GM21717 (cell line): Measurements from ENCODE around the gene PPARG.
"Not testable (repeated sequence)": the region's sequence is repeated elsewhere in the genome, so short reads cannot be mapped to it uniquely, and the experiment has no call there.

Experiments
- ATAC-seq: cut with Tn5 transposase; IDR thresholded peaks from one replicate; pipeline ENCODE4 v1.9.1; 2021; ENCODE audit warnings: mild to moderate bottlenecking, moderate library complexity; ENCODE audit not compliant: unreplicated experiment

PPARG gene

DNA sequence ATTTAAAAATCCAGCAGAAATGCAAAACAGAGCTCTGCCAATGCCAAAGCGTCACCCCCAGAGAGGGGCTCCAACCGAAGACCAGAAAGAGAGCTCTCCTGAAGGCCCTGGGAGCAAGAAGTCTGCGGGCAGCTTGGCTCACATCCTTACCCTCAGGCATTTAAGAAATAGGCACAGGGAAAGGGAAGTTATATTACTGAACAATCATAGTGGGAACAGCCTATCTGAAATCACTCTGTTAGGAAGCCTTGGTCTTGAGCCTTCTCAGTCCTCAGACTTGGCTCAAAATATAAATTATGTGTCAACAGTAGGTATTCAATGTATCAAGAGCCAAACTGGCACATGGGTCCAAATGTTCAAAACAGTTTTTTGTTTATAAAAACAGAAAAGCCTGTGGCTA is 10.3 kb upstream of the PPARG start:
- no peak for ATAC-seq

DNA sequence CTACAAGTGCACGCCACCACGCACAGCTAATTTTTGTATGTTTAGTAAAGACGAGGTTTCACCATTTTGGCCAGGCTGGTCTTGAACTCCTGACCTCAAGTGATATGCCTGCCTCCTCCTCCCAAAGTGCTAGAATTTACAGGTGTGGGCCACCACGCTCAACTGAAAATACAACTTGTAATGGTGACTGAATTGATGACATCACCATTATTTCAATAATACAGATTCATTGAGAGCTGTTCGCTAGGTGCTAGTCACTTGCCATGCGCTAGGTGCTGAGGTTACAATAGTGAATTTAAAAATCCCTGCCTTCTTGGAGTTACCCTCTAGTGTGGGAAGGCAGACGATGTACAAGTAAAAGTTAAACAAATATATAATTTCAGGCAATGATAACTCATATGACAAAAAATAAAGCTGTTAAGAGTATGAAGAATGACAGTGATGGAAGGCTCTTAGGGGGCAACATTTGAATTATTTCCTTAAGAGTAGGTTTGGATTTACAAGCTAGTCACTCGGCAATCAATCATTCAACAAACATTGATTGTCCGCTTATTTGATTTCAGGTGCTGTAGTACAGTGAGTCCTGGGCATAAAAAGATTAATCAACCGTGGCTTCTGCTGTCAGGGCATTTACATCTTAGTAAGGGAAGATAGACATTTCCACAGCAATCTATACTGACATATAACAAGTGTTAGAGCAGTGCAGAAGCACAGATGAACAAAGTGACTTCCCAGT is 9.1 kb upstream of the PPARG start:
- ATAC-seq, result no peak

- ATAC-seq, result no peak
Observed at GRCh38 chr3:12280357-12280806, 8.5 kb upstream of the PPARG start.

DNA sequence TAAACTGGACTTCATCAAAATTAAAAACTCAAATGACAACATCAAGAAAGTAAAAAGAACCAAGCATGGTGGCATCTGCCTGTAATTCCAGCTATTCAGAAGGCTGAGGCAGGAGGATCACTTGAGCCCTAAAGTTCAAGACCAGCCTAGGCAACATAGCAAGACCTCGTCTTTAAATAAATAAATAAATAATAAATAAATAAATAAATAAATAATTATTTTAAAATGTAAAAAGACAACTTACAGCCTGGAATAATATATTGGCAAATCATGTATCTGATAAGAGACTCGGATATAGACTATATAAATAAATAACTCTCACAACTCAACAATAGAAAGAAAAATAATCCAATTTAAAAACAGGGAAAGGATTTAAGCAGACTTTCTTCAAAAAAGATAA is 4.3 kb upstream of the PPARG start:
- no peak for ATAC-seq

GRCh38 chr3:12285003-12285555 is 3.8 kb upstream of the PPARG start:
- no peak for ATAC-seq

DNA sequence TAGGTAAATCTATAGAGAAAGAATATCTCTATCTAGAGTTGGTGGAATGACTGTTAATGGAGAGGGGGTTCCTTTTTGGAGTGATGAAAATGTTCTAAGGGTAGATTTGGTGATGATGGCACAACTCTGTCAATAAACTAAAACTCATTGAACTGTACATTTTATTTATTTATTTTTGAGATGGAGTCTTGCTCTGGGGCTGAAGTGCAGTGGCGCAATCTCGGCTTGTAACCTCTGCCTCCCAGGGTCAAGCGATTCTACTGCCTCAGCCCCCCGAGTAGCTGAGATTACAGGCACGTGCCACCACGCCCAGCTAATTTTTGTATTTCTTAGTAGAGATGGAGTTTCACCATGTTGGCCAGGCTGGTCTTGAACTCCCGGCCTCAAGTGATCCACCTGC is 3.1 kb upstream of the PPARG start:
- ATAC-seq, result not testable (repeated sequence)

DNA sequence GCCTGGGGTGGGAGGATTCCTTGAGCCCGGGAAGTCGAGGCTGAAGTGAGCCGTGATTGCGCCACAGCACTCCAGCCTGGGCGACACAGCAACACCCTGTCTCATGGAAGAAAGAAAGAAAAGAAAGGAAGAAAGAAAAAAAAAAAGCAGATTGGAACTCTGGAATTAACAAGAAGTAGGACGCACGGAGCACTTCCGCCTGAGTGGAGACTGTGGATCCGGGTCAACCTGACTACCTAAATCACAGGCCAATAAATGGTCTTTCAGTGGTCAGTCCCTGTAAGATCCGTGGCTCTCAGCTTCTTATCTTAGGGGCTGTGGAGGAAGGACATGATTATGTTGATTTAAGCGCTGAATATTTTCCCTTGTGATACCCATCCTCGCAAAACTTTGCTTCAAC is 2.4 kb upstream of the PPARG start:
- no peak for ATAC-seq

DNA sequence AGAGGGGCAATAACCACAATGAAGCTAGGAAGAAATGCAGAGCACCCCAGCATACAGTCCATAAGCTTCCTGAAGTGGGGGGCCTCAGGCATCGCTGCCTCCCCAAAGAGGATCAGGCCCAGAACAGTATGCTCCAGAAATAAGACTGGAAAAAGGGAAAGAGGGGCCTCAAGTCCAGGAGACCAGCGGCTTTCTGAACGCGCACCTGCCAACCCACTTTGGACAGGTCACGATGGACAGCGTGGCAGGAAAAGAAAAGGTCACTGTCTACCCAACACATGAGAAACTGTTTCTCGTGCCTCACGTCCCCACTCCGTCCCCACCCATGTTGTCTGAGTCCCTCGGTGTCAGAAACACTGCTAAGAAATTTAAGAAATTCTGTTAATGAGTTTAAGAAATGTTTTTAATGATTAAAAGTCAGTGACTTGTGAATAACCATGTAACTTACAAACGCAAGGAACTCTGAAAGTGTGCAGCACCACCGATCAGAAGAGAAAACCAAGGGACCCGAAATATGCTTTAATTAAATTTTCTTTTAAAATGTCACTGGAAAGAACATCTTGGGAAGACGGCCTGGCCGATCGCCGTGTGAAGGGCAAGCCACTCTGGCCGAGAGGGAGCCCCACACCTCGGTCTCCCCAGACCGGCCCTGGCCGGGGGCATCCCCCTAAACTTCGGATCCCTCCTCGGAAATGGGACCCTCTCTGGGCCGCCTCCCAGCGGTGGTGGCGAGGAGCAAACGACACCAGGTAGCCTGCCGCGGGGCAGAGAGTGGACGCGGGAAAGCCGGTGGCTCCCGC is 1.7 kb upstream of the PPARG start:
- no peak for ATAC-seq

DNA sequence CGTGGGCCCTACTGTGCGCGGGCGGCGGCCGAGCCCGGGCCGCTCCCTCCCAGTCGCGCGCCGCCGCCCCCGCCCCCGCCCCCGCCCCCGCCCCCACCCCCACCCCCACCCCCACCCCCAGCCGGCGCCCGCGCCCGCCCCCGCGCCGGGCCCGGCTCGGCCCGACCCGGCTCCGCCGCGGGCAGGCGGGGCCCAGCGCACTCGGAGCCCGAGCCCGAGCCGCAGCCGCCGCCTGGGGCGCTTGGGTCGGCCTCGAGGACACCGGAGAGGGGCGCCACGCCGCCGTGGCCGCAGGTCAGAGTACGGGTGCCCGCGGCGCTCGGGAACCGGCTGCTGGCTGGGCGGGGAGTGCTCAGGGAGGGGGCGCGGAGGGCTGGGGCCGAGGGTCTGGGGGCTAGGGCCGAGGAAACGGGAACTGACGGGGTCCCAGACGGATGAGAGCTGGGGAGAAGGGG is 1.1 kb upstream of the PPARG start:
- no peak for ATAC-seq

- no peak for ATAC-seq
Observed at GRCh38 chr3:12289524-12289923, 654 bp downstream of the PPARG start.

GRCh38 chr3:12292770-12293169 is 3.9 kb downstream of the PPARG start:
- ATAC-seq, result no peak

DNA sequence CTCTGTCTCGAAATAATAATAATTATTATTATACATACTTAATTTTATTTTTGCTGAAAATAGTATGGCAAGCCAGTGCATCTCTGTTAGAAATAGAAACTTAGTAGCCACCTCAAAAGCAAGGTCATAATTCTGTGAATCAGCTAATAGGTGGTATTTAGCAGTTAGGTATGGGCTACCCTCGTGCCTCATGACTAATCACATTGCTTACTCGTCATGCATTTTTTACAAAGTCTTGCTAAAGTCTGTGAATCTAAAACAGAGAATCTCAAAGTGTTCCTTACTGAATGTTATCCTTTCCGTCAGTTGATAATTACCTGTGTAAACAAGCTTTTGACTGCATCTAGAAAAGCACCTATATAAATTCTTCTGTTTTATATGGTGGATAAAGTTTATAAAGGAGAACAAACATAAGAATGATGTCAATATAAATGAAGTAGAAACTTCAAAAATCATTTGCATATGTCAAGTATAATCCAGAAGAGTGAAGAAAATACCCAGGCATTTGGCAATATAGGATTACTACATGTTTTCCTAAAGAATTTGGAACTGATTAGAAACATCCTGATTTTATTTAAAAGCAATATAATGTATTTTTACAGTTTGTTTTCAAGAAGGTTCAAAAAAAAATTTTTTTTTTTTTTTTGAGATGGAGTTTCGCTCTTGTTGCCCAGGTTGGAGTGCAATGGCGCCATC is 6.2 kb downstream of the PPARG start:
- no peak for ATAC-seq

GRCh38 chr3:12296511-12296910 is 7.6 kb downstream of the PPARG start:
- no peak for ATAC-seq

GRCh38 chr3:12299026-12299425 is 10.2 kb downstream of the PPARG start:
- no peak for ATAC-seq

DNA sequence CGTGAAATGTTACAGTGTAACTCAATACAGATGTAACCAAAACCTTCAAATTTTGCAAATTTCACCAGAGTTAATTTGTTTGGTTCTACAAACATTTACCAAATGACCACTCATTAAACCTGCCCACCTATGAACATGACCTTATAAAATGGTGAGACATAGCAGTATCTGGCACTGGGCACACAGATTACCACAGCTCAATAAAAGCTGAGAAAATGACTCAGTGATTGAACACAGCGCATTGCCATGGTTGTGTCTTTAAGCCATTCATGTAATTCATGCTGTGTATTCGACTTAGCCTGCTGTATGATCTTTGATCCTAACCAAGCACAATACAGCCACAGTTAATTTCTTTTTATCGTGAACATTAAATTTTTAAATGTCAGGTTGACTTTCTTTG is 11.3 kb downstream of the PPARG start:
- no peak for ATAC-seq

GRCh38 chr3:12301031-12301430 is 12.2 kb downstream of the PPARG start:
- ATAC-seq, result no peak

DNA sequence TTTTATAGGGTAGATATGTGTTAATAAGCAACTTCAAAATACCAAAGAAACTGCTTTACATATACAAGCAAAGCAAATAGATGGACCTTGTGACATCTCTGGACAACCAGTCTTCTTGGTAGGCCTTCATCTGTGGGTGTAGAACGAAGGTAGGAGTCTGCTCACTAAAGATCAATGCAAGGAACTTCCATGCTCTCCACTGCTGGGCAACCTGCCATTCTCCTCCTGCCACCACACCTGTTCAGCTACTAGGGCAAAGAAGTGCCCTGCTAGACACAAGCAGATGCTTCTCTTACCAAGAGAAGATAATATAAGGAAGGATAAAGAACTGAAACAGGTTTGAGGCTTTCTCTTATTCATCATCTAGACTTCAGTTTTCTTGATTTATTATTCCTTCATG is 12.6 kb downstream of the PPARG start:
- ATAC-seq, result no peak

DNA sequence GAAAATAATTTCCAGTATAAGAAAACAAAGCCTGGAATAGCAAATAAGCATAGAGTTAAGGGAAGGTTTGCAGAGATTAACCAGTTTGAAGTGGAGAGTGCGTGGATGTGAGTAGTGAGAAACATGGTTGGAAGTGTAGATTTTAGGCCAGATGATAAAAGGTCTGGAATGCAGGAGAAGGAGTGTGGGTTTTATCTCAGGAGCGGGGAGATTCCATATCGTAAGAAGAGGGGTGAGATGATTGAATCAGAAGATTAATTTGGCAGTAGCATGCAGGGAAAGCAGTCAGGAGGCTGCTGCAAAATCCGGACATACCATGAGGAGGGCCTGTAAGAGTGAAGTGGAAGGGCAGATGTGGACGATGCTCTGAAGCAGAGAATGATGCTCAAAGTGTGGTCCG is 13.7 kb downstream of the PPARG start:
- ATAC-seq, result no peak

GRCh38 chr3:12303534-12303933 is 14.7 kb downstream of the PPARG start:
- ATAC-seq, result no peak

DNA sequence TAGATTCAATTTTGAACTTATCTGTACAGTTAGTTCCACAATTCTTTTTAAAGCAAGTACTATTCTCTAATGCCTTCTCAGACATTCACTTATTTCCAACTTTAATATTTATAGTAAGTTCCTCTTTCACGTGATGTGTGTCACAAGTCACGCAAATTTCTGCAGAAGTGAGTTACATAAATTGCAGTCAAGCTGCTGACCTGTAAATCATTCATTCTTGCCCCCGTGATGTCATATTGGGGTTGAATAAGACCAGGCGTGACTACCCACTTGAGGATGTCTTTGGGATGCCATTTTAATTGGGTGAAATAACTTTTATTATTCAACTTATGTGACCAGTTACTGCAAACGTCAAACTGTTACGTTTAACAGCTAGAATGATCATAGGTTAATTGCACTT is 15.1 kb downstream of the PPARG start:
- ATAC-seq, result no peak

GRCh38 chr3:12307136-12307535 is 18.3 kb downstream of the PPARG start:
- ATAC-seq, result no peak
